ENCODE data around the gene SMAD5. TPM values are rescaled to one million over a fixed set of nuclear protein-coding genes. Genes with fewer than 3 reads are reported as not detected.

SMAD5 gene
- total RNA-seq, 1 donor from 2014 or later: 12.8 TPM

DNA sequence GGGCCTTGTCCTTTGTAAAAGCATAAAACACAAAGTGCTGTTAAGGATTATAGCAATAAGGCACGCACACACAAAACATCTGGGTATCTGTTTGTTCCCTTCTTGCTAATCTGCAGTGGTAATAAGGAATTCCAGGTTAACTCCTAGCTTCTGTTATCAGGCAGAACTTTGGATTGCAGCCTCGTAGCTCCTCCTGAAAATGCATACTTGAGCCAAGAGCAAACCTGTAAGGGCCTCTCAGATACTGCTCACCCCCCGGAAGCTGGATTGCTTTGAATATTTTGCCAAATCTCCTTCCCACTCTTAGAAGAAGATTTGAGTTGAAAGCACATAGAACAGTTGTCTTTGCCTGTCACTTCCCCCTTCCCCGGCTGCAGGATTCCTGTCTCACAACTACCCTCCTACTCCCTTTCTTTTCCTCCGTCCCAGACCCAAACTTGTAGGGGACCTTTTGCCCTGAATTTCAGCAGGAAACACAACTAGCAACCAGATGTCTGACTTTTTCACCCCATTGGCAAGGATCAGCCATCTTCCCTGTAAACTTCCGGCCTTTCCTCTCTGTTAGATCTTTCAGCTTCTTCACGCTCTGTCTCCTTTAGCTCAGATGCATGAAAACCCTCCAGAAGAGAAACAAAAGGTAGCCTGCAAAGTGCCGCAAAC is 28.2 kb upstream of the SMAD5 start:
- Mint-ChIP-seq H3K36me3 (ENCODE audit: low read depth) (no peaks in the 10 kb centered on the region), H3K27me3 (peaks cover 8% of the 10 kb centered on the region), H3K27ac (no peak overlapping the region), H3K9me3 (no peaks in the 10 kb centered on the region), H3K4me3 (no peak overlapping the region), H3K4me1 (no peaks in the 10 kb centered on the region)
- no peak for DNase-seq
- intact Hi-C loops (cut with micrococcal nuclease): no loop called here

- intact Hi-C loops (cut with micrococcal nuclease): no loop called here
Observed at GRCh38 chr5:136106351-136107031, 26.2 kb upstream of the SMAD5 start.

GRCh38 chr5:136108180-136108611 is 24.4 kb upstream of the SMAD5 start:
- Mint-ChIP-seq H3K27ac (no peak overlapping the region), H3K36me3 (ENCODE audit: low read depth) (no peaks in the 10 kb centered on the region), H3K27me3 (peaks cover 6% of the 10 kb centered on the region), H3K9me3 (no peaks in the 10 kb centered on the region), H3K4me1 (no peaks in the 10 kb centered on the region), H3K4me3 (no peak overlapping the region)
- no peak for DNase-seq
- intact Hi-C loops (cut with micrococcal nuclease): no loop called here

More at GRCh38 chr5:136106351-136107031, 26.2 kb upstream of the SMAD5 start:
- Mint-ChIP-seq H3K9me3 (no peaks in the 10 kb centered on the region), H3K27ac (no peak overlapping the region), H3K4me3 (no peak overlapping the region), H3K36me3 (ENCODE audit: low read depth) (no peaks in the 10 kb centered on the region), H3K27me3 (peaks cover 6% of the 10 kb centered on the region), H3K4me1 (no peaks in the 10 kb centered on the region)
- no peak for DNase-seq

- no peak overlapping the region for H3K4me3 Mint-ChIP-seq
- no peak for DNase-seq
- no peaks in the 10 kb centered on the region for H3K36me3 Mint-ChIP-seq (ENCODE audit: low read depth)
- no peak overlapping the region for H3K27ac Mint-ChIP-seq
- H3K9me3 Mint-ChIP-seq: no peaks in the 10 kb centered on the region
- H3K27me3 Mint-ChIP-seq: peaks cover 7% of the 10 kb centered on the region
- intact Hi-C loops (cut with micrococcal nuclease): no loop called here
- H3K4me1 Mint-ChIP-seq: no peaks in the 10 kb centered on the region
Observed at GRCh38 chr5:136108766-136109165, 23.9 kb upstream of the SMAD5 start.

DNA sequence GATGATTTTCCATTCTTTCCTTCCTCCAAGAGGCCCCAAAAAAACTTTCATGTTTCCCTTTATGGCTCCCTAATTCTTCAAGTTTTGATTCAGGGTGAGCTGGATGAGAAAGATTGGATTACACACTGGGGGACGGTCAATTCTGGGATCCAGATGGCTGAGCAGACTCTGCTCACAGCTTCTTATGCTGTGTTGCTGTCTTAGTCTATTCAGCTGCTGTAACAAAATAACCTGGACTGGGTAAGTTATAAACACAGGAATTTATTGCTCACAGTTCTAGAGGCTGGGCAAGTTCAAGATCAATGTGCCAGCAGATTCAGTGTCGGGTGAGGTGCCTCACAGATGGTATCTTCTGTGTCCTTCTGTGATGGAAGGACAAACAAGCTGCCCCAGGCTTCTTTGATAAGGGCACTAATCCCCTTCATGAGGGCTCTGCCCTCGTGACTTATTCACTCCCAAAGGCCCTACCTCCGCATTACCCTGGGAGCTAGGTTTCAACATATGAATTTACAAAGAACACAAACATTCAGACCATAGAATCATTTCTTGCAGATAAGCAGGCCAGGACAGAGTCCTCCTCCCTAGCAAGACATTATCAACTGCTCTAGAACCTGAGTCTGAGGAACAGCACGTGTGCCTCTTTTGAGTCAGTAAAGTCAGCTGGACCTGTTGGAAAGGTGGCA is 23.1 kb upstream of the SMAD5 start:
- no peaks in the 10 kb centered on the region for H3K36me3 Mint-ChIP-seq (ENCODE audit: low read depth)
- intact Hi-C loops (cut with micrococcal nuclease): no loop called here
- no peak overlapping the region for H3K27ac Mint-ChIP-seq
- H3K4me1 Mint-ChIP-seq: no peaks in the 10 kb centered on the region
- DNase-seq: no peak
- no peak overlapping the region for H3K4me3 Mint-ChIP-seq
- no peaks in the 10 kb centered on the region for H3K9me3 Mint-ChIP-seq
- peaks cover 5% of the 10 kb centered on the region for H3K27me3 Mint-ChIP-seq

- intact Hi-C loops (cut with micrococcal nuclease): no loop called here
- no peak overlapping the region for H3K27ac Mint-ChIP-seq
- peaks cover 10% of the 10 kb centered on the region for H3K27me3 Mint-ChIP-seq
- H3K36me3 Mint-ChIP-seq (ENCODE audit: low read depth): no peaks in the 10 kb centered on the region
- no peaks in the 10 kb centered on the region for H3K9me3 Mint-ChIP-seq
- no peak for DNase-seq
- H3K4me1 Mint-ChIP-seq: no peaks in the 10 kb centered on the region
- H3K4me3 Mint-ChIP-seq: no peak overlapping the region
Observed at GRCh38 chr5:136113606-136114005, 19.0 kb upstream of the SMAD5 start.

GRCh38 chr5:136114414-136115125 is 18.1 kb upstream of the SMAD5 start:
- Mint-ChIP-seq H3K9me3 (no peaks in the 10 kb centered on the region), H3K27me3 (peaks cover 12% of the 10 kb centered on the region), H3K27ac (no peak overlapping the region), H3K4me3 (no peak overlapping the region), H3K36me3 (ENCODE audit: low read depth) (no peaks in the 10 kb centered on the region), H3K4me1 (no peaks in the 10 kb centered on the region)
- intact Hi-C loops (cut with micrococcal nuclease): no loop called here
- DNase-seq: no peak

GRCh38 chr5:136115183-136115865 is 17.3 kb upstream of the SMAD5 start:
- H3K9me3 Mint-ChIP-seq: no peaks in the 10 kb centered on the region
- H3K36me3 Mint-ChIP-seq (ENCODE audit: low read depth): no peaks in the 10 kb centered on the region
- no peaks in the 10 kb centered on the region for H3K4me1 Mint-ChIP-seq
- peaks cover 12% of the 10 kb centered on the region for H3K27me3 Mint-ChIP-seq
- H3K27ac Mint-ChIP-seq: no peak overlapping the region
- intact Hi-C loops (cut with micrococcal nuclease): no loop called here
- DNase-seq: no peak
- no peak overlapping the region for H3K4me3 Mint-ChIP-seq

DNA sequence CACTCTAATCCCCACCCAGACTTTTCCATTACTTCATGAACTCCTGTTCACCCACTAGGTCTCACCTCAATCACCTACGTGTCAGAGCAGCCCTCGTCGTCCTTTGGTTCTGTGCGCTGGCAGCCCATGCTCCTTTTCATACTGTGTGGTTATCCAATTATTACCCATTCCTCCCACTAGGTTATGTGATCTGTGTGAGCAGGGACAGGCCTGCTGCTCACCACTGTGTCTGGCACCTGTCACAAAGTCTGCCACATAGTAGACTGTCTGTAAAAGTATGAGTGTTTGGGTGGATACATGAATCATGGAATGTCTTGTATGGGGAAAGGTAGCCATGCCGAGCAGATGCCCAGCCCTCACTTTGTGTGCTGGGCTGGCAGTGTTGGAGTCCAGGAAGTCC is 12.1 kb upstream of the SMAD5 start:
- H3K27ac Mint-ChIP-seq: no peak overlapping the region
- intact Hi-C loops (cut with micrococcal nuclease): no loop called here
- H3K36me3 Mint-ChIP-seq (ENCODE audit: low read depth): no peaks in the 10 kb centered on the region
- H3K9me3 Mint-ChIP-seq: no peaks in the 10 kb centered on the region
- peaks cover 22% of the 10 kb centered on the region for H3K27me3 Mint-ChIP-seq
- no peak overlapping the region for H3K4me3 Mint-ChIP-seq
- H3K4me1 Mint-ChIP-seq: no peaks in the 10 kb centered on the region
- no peak for DNase-seq

DNA sequence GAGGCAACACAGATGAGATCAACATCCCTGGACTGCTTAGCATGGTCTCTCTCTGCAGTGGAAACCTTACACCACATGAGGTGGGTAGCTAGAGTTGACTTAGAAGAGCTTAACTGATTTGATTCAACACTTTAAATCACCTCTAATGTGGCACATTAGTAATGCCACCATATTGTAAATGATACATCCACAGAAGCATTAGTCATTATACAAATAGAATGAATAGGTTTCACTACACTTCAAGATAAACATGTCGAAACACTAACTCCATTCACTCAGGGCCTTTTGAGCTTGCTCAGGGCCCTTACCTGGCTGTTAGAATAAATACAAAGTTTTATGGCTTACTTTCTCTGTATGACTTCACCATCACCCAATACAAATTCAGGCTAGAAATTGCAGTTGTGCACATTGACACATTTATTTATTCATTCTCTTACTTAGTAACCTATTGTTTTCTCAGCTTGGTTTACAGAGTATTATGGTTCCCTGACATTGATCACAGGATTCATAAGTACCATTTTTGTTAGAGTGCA is 9.3 kb upstream of the SMAD5 start:
- Mint-ChIP-seq H3K9me3 (no peaks in the 10 kb centered on the region), H3K27me3 (peaks cover 33% of the 10 kb centered on the region), H3K4me3 (no peak overlapping the region), H3K27ac (no peak overlapping the region), H3K4me1 (no peaks in the 10 kb centered on the region), H3K36me3 (ENCODE audit: low read depth) (no peaks in the 10 kb centered on the region)
- no peak for DNase-seq
- intact Hi-C loops (cut with micrococcal nuclease): no loop called here

DNA sequence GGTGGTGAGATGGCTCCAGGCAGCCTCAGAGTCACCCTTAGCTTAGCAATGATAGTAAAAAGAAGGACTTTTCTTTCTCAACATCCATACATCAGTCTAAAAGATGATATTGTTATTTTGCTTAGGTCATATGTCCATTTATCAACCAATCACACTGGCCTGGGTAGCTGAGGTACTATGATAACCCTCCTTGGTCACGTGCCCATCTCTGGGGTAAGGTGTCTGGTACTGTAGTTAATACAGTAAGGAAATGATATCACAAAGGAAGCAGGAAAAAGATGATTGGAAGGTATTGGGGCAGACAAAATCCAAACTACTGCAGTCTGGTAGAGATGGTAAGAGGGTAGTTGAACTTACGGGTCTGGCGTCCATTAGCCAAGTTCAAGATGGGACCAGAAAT is 5.1 kb upstream of the SMAD5 start:
- no peak overlapping the region for H3K4me3 Mint-ChIP-seq
- H3K9me3 Mint-ChIP-seq: no peaks in the 10 kb centered on the region
- H3K27ac Mint-ChIP-seq: no peak overlapping the region
- no peaks in the 10 kb centered on the region for H3K4me1 Mint-ChIP-seq
- H3K27me3 Mint-ChIP-seq: peaks cover 55% of the 10 kb centered on the region
- no peak for DNase-seq
- intact Hi-C loops (cut with micrococcal nuclease): no loop called here
- H3K36me3 Mint-ChIP-seq (ENCODE audit: low read depth): no peaks in the 10 kb centered on the region

GRCh38 chr5:136128481-136128880 is 4.2 kb upstream of the SMAD5 start:
- Mint-ChIP-seq H3K9me3 (no peaks in the 10 kb centered on the region), H3K27me3 (peaks cover 57% of the 10 kb centered on the region), H3K4me1 (peaks cover under 1% of the 10 kb centered on the region), H3K36me3 (ENCODE audit: low read depth) (no peaks in the 10 kb centered on the region), H3K27ac (no peak overlapping the region), H3K4me3 (no peak overlapping the region)
- no peak for DNase-seq
- intact Hi-C loops (cut with micrococcal nuclease): no loop called here

- no peaks in the 10 kb centered on the region for H3K9me3 Mint-ChIP-seq
- peaks cover 7% of the 10 kb centered on the region for H3K4me1 Mint-ChIP-seq
- no peak overlapping the region for H3K27ac Mint-ChIP-seq
- peaks cover 59% of the 10 kb centered on the region for H3K27me3 Mint-ChIP-seq
- H3K36me3 Mint-ChIP-seq (ENCODE audit: low read depth): no peaks in the 10 kb centered on the region
- H3K4me3 Mint-ChIP-seq: no peak overlapping the region
- no peak for DNase-seq
- intact Hi-C loops (cut with micrococcal nuclease): no loop called here
Observed at GRCh38 chr5:136129445-136129844, 3.2 kb upstream of the SMAD5 start.
